Breast epithelium (tissue), 3 donors: ENCODE results near the gene CACNA1H.

Source experiments
- CTCF ChIP-seq, 3 donors: fragments of 450-650 bp; IDR thresholded peaks; one replicate each; pipeline ENCODE4 v1.5.1; 2016 to 2017; ENCODE audit warnings: antibody characterized with exemption in 3 of 3, mild to moderate bottlenecking in 3 of 3, moderate library complexity in 3 of 3
- POLR2AphosphoS5 ChIP-seq, 3 donors: sonication (generic); formaldehyde crosslinking; IDR thresholded peaks; one replicate each; pipeline ENCODE4 v1.6.1; 2017; ENCODE audit warnings: antibody characterized with exemption in 3 of 3

GRCh38 chr16:1122398-1122765, 30.5 kb upstream of the CACNA1H start:
- TF ChIP-seq CTCF (IDR thresholded peaks at IDR 0.05) (no peak), POLR2AphosphoS5 (IDR thresholded peaks at IDR 0.05) (no peak)
